GM12878 (cell line): Measurements from ENCODE around the gene CD7. TPM values are rescaled to one million over a fixed set of nuclear protein-coding genes. Genes with fewer than 3 reads are reported as not detected.

Experiments
- ATAC-seq: fragments of 200-7000 bp; cut with Tn5 transposase; 3 replicates; pipeline ENCODE4 v1.9.1; 2020; ENCODE audit warnings: mild to moderate bottlenecking, moderate library complexity
- BruUV-seq: library from RNA; stranded (reverse); fragments of 400-500 nt; replicated peaks from 2 replicates; lab custom pipeline; 2021; lab: Mats Ljungman, UMichigan
- CTCF ChIA-PET: fragments of 300-600 bp; sonication (Branson Sonifier 250); formaldehyde crosslinking; extraction: SDS; loops from one replicate; lab custom pipeline; 2021; ENCODE audit warnings: inconsistent platforms; lab: Yijun Ruan, JAX
- POLR2A ChIA-PET: fragments of 350-600 bp; formaldehyde crosslinking; extraction: SDS; loops from one replicate; lab custom pipeline; 2021; ENCODE audit warnings: inconsistent platforms; lab: Charles Lee
- RAD21 ChIA-PET: fragments of 300-600 bp; sonication (Branson Sonifier 250); formaldehyde crosslinking; loops from one replicate; lab custom pipeline; 2023; ENCODE audit warnings: antibody characterized with exemption; ENCODE audit not compliant: unreplicated experiment; lab: Charles Lee
- SMC1A ChIA-PET: fragments of 300-600 bp; sonication (Branson Sonifier 250); formaldehyde crosslinking; loops from one replicate; lab custom pipeline; 2023; ENCODE audit not compliant: unreplicated experiment, uncharacterized antibody; lab: Charles Lee
- DNase-seq: peaks from one replicate; pipeline ENCODE4 v3.0.0-alpha.2; 2011; ENCODE audit warnings: low read depth, low spot score
- FAIRE-seq: peaks from 3 replicates; lab custom pipeline; 2011; peaks lifted over from hg19 to GRCh38; lab: Jason Lieb, UNC
- H2AFZ ChIP-seq: 2 replicates; pipeline ENCODE4 v1.6.0; 2011; ENCODE audit warnings: low read depth, low read length, control low read depth; ENCODE audit not compliant: control insufficient read depth
- H3K27ac ChIP-seq: 2 replicates; pipeline ENCODE4 v1.5.1; 2011; ENCODE audit warnings: control low read depth; ENCODE audit not compliant: control insufficient read depth, insufficient read depth
- H3K27me3 ChIP-seq, 2 experiments: replicated peaks in 1 of 2; 2 replicates each; pipeline versions ENCODE4 v1.6.0 to v1.6.1; 2011; ENCODE audit warnings: low read length in 1 of 2; ENCODE audit not compliant: control insufficient read depth in 2 of 2, insufficient read depth in 2 of 2
- H3K36me3 ChIP-seq, 2 experiments: 2 replicates each; pipeline ENCODE4 v1.5.1; 2011; ENCODE audit warnings: low read length in 1 of 2; ENCODE audit not compliant: control insufficient read depth in 2 of 2, insufficient read depth in 2 of 2
- H3K4me1 ChIP-seq: 2 replicates; pipeline ENCODE4 v1.6.1; 2011; ENCODE audit warnings: mild to moderate bottlenecking, low read length, moderate library complexity, mixed read lengths; ENCODE audit not compliant: control insufficient read depth, insufficient read depth
- H3K4me2 ChIP-seq: 2 replicates; pipeline ENCODE4 v1.6.0; 2011; ENCODE audit warnings: control low read depth; ENCODE audit not compliant: control insufficient read depth, insufficient read depth
- H3K4me3 ChIP-seq: fragments of 200-600 bp; sonication (generic); 2 replicates; pipeline ENCODE4 v1.5.1; 2016
- H3K79me2 ChIP-seq: 2 replicates; pipeline ENCODE4 v1.6.0; 2011; ENCODE audit warnings: low read length; ENCODE audit not compliant: control insufficient read depth, insufficient read depth
- H3K9ac ChIP-seq: 2 replicates; pipeline ENCODE4 v1.8.0; 2011; ENCODE audit warnings: low read length, control low read depth, mixed read lengths; ENCODE audit not compliant: control insufficient read depth, insufficient read depth
- H3K9me3 ChIP-seq: replicated peaks from 3 replicates; pipeline ENCODE4 v1.5.1; 2011; ENCODE audit warnings: mild to moderate bottlenecking, low read length; ENCODE audit not compliant: control insufficient read depth, insufficient read depth
- H4K20me1 ChIP-seq: 2 replicates; pipeline ENCODE4 v1.6.0; 2011; ENCODE audit not compliant: control insufficient read depth, insufficient read depth
- CREB1 ChIP-seq: IDR thresholded peaks from 2 replicates; pipeline ENCODE4 v1.6.1; 2012; ENCODE audit warnings: low read depth, mild to moderate bottlenecking, inconsistent platforms
- ETV6 ChIP-seq, 2 experiments: fragments of 450-650 bp in 1 of 2; IDR thresholded peaks in 1 of 2; conservative IDR thresholded peaks in 1 of 2; 2 replicates each; pipeline ENCODE4 v1.6.1; 2014; ENCODE audit warnings: antibody characterized with exemption in 1 of 2, borderline replicate concordance in 1 of 2, low read depth in 1 of 2, mild to moderate bottlenecking in 1 of 2, moderate library complexity in 1 of 2
- GATAD2B ChIP-seq: fragments of 450-650 bp; conservative IDR thresholded peaks from 2 replicates; pipeline ENCODE4 v1.6.1; 2017; ENCODE audit warnings: low read depth, mild to moderate bottlenecking, moderate library complexity
- HCFC1 ChIP-seq: fragments of 150-350 bp; IDR thresholded peaks from 2 replicates; pipeline ENCODE4 v1.6.1; 2014; ENCODE audit warnings: low read length
- NFXL1 ChIP-seq: fragments of 450-650 bp; IDR thresholded peaks from 2 replicates; pipeline ENCODE4 v1.6.1; 2017; ENCODE audit warnings: antibody characterized with exemption, mild to moderate bottlenecking, borderline replicate concordance
- WGBS: methylation state at CpG from one replicate; pipeline ENCODE4 v1.1.6; 2016; ENCODE audit warnings: low lambda C conversion rate; ENCODE audit not compliant: insufficient replicate concordance, insufficient coverage; ENCODE audit errors: missing lambda C conversion rate; 5-methylcytosine and 5-hydroxymethylcytosine counted together
- in situ Hi-C: fragments of 300-500 bp; cut with MboI; formaldehyde crosslinking; loops from 9 replicates; pipeline ENCODE4 v1.14.3; 2018; ENCODE audit warnings: mixed read lengths
- intact Hi-C: fragments of 100-400 bp; cut with micrococcal nuclease; formaldehyde crosslinking; loops from one replicate; pipeline ENCODE4 v1.14.2; 2022; ENCODE audit not compliant: unreplicated experiment
- polyA plus RNA-seq, 11 experiments: library from polyadenylated mRNA; depleted of rRNA in 4 of 11; unstranded in 6 of 11; stranded (reverse) in 5 of 11; fragments of >200 nt; fragmentation: Nextera tagmentation in 4 of 11; fragmentation: Illumina TruSeq in 1 of 11; extraction: Ambion mirVana in 4 of 11; extraction: Trizol in 1 of 11; gene quantifications; 1 replicate in 1 of 11; 2 replicates in 10 of 11; pipeline versions ENCODE4 v1.2.1 to v1.2.3, GENCODE V29; 2011 to 2016; ENCODE audit warnings: inconsistent platforms in 2 of 11, missing spikeins in 2 of 11, low read depth in 1 of 11
- total RNA-seq, 4 experiments: library from RNA; depleted of rRNA in 3 of 4; stranded (reverse); fragments of >200 nt in 3 of 4; fragmentation: Illumina TruSeq in 1 of 4; extraction: Trizol in 1 of 4; gene quantifications; 2 replicates each; pipeline versions ENCODE4 v1.2.1 to v1.2.3, GENCODE V29; 2013 to 2021
- TF ChIP-seq, protein P1 (sequence below): fragments of 450-650 bp; IDR thresholded peaks from 2 replicates; pipeline ENCODE4 v1.6.1; 2016; ENCODE audit warnings: mild to moderate bottlenecking
- TF ChIP-seq, protein P2 (sequence below): IDR thresholded peaks from 2 replicates; pipeline ENCODE4 v1.6.1; 2012; ENCODE audit warnings: mild to moderate bottlenecking, low read depth, low read length
- TF ChIP-seq, protein P3 (sequence below): fragments of 450-650 bp; IDR thresholded peaks from 2 replicates; pipeline ENCODE4 v1.6.1; 2017; ENCODE audit warnings: mild to moderate bottlenecking, moderate library complexity

CD7 gene
- total and polyA plus RNA-seq, 10 of the 15 experiments (the other 5 are each of a cell fraction or from before 2014, with no cell fraction given): 0.33 TPM; not detected in 9

DNA sequence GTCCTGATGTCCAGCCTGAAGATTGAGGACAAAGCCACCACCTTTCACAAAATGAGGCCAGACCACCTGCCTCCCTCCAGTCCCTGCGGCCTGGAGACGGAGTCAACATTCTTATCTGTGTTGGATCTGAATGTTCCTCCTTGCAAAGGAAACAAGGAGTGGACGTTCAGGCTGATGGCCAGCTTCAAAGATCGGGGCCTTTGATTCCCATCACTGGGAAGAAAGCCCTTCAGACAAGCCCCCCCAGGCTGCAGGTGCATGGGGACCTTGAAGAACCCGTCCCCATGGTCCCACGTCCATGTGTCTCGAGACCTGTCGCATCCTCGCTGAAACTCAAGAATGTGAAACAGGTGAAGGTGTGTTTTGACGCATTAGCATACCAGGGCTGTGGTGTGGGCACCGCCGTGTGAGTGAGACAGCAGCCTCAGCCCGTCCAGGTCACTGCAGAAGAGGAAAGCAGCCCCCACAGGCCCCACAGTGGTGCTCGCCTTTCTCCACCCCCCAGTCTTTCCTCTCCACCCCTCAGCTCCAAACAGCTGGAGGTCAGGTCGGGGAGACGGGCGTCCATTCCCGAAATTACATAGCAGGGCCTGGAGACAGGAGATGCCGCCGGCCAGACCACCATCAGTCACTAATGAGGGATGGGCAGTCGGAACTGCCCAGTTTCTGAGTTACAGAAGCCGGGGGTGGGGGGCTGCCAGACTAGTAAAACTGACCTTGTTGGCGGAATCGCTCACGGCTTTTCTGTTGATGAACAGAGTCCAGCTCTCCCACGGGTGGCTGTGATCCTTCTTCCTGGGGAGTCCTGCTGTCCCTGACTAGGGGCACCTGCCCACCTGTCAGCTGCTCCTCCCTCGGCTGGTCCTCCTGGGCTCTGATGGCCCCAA is 43.0 kb downstream of the CD7 start:
- Histone ChIP-seq H4K20me1 (peaks cover 13% of the 10 kb centered on the region), H3K79me2 (peaks cover 39% of the 10 kb centered on the region), H3K9ac (no peak overlapping the region), H2AFZ (no peak overlapping the region), H3K4me2 (peak overlapping the region; percentile 88; the same call in 1 of the 2 replicates), H3K27me3 (no peaks in the 10 kb centered on the region), H3K4me1 (peaks cover 12% of the 10 kb centered on the region), H3K36me3 (peaks cover 7% of the 10 kb centered on the region in 2 experiments; a peak in 3 of 4 replicates), H3K27ac (no peak overlapping the region), H3K9me3 (no peaks in the 10 kb centered on the region), H3K4me3 (no peak overlapping the region)
- ATAC-seq: no peak
- in situ Hi-C loops (no loop called here), intact Hi-C loops (no loop called here)
- ChIA-PET CTCF (interaction anchor here (0.9 to 1.6 kb wide), 4 partner anchors 10 to 48 kb away, joined by 3 to 4 read pairs (median 4); no protein-coding TSS in a partner anchor), POLR2A (interaction anchor here (0.5 to 3.6 kb wide), 7 partner anchors 9 to 84 kb away, joined by 4 to 20 read pairs (median 7); no protein-coding TSS in a partner anchor), RAD21 (interaction anchor here (0.8 to 1.5 kb wide), 2 partner anchors 18 to 27 kb away, joined by 3 to 5 read pairs; no protein-coding TSS in a partner anchor), SMC1A (interaction anchor here (2.2 kb wide), 1 partner anchor 24 kb away, joined by 9 read pairs; no protein-coding TSS in a partner anchor)
- TF ChIP-seq HCFC1 (no peak), GATAD2B (no peak), NFXL1 (no peak), CREB1 (no peak), ETV6 (conservative IDR thresholded peaks at IDR 0.05 in 1 of 2, IDR thresholded peaks at IDR 0.05 in 1 of 2; ENCODE audit: borderline replicate concordance in 1 of 2, low read depth in 1 of 2) (no peak)
- TF ChIP-seq, protein P1, sequence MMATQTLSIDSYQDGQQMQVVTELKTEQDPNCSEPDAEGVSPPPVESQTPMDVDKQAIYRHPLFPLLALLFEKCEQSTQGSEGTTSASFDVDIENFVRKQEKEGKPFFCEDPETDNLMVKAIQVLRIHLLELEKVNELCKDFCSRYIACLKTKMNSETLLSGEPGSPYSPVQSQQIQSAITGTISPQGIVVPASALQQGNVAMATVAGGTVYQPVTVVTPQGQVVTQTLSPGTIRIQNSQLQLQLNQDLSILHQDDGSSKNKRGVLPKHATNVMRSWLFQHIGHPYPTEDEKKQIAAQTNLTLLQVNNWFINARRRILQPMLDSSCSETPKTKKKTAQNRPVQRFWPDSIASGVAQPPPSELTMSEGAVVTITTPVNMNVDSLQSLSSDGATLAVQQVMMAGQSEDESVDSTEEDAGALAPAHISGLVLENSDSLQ: no peak
- TF ChIP-seq, protein P2, sequence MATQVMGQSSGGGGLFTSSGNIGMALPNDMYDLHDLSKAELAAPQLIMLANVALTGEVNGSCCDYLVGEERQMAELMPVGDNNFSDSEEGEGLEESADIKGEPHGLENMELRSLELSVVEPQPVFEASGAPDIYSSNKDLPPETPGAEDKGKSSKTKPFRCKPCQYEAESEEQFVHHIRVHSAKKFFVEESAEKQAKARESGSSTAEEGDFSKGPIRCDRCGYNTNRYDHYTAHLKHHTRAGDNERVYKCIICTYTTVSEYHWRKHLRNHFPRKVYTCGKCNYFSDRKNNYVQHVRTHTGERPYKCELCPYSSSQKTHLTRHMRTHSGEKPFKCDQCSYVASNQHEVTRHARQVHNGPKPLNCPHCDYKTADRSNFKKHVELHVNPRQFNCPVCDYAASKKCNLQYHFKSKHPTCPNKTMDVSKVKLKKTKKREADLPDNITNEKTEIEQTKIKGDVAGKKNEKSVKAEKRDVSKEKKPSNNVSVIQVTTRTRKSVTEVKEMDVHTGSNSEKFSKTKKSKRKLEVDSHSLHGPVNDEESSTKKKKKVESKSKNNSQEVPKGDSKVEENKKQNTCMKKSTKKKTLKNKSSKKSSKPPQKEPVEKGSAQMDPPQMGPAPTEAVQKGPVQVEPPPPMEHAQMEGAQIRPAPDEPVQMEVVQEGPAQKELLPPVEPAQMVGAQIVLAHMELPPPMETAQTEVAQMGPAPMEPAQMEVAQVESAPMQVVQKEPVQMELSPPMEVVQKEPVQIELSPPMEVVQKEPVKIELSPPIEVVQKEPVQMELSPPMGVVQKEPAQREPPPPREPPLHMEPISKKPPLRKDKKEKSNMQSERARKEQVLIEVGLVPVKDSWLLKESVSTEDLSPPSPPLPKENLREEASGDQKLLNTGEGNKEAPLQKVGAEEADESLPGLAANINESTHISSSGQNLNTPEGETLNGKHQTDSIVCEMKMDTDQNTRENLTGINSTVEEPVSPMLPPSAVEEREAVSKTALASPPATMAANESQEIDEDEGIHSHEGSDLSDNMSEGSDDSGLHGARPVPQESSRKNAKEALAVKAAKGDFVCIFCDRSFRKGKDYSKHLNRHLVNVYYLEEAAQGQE: no peak
- TF ChIP-seq, protein P3, sequence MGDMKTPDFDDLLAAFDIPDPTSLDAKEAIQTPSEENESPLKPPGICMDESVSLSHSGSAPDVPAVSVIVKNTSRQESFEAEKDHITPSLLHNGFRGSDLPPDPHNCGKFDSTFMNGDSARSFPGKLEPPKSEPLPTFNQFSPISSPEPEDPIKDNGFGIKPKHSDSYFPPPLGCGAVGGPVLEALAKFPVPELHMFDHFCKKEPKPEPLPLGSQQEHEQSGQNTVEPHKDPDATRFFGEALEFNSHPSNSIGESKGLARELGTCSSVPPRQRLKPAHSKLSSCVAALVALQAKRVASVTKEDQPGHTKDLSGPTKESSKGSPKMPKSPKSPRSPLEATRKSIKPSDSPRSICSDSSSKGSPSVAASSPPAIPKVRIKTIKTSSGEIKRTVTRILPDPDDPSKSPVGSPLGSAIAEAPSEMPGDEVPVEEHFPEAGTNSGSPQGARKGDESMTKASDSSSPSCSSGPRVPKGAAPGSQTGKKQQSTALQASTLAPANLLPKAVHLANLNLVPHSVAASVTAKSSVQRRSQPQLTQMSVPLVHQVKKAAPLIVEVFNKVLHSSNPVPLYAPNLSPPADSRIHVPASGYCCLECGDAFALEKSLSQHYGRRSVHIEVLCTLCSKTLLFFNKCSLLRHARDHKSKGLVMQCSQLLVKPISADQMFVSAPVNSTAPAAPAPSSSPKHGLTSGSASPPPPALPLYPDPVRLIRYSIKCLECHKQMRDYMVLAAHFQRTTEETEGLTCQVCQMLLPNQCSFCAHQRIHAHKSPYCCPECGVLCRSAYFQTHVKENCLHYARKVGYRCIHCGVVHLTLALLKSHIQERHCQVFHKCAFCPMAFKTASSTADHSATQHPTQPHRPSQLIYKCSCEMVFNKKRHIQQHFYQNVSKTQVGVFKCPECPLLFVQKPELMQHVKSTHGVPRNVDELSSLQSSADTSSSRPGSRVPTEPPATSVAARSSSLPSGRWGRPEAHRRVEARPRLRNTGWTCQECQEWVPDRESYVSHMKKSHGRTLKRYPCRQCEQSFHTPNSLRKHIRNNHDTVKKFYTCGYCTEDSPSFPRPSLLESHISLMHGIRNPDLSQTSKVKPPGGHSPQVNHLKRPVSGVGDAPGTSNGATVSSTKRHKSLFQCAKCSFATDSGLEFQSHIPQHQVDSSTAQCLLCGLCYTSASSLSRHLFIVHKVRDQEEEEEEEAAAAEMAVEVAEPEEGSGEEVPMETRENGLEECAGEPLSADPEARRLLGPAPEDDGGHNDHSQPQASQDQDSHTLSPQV: no peak
- no TSS peak for BruUV-seq
- no peak for FAIRE-seq
- DNase-seq: no peak
- 55% methylated on average over 27 of the region's 27 CpGs for WGBS
